ENCODE results near the gene CEP78. TPM values are rescaled to one million over a fixed set of nuclear protein-coding genes. Genes with fewer than 3 reads are reported as not detected.
A peak's percentile ranks its signal among the peaks of the same experiment; 100 is the strongest.

Gene CEP78
- total RNA-seq, 2 donors from 2014 or later, result 39.8 to 56.4 TPM

- Mint-ChIP-seq H3K27me3 (peaks cover 0 to 5% of the 10 kb centered on the region in 2 donors), H3K36me3 (peaks cover 6% of the 10 kb centered on the region), H3K4me3 (peak overlapping the region; percentile 88), H3K4me1 (ENCODE audit: low read depth in 2 of 2) (peaks cover 24% of the 10 kb centered on the region in 2 donors), H3K9me3 (no peaks in the 10 kb centered on the region), H3K27ac (peak overlapping the region; percentile 92 to 93)
- no peak for ATAC-seq
- no peak for DNase-seq (ENCODE audit: low spot score)
These were observed 60.5 kb downstream of the CEP78 start for GRCh38 chr9:78296201-78296892.

DNA sequence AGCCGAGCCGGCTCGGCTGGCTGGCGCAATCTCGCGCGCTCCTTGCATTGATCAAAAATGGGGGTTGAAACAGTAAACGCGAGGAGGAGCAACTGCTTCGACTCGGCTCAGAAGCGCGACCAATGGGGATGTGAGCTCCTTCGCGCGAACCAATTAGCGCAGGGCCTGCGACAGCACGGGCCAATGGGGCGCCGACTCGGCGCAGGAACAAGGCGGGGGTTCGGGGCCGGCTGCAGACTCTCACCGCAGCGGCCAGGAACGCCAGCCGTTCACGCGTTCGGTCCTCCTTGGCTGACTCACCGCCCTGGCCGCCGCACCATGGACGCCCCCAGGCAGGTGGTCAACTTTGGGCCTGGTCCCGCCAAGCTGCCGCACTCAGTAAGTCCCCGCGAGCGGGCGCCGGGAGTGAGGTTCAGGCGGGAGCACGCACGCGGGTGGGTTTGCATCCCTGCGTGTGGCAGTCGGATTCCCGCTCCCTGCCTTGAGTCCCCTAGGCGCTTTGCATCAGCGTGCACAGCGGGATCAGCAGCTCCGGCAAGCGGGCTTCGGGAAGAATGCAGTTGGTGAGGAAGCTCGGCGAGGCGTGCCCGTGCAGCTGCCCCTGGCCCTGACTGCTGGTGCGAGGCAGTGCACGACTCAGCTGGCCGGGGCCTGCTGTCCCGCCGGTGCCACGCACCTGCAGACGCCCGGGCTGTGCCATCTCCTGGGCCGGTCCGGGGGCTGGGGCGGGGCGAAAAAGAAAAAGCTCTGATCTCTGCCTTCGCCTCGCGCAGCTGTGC lies 61.2 kb downstream of the CEP78 start, which contains the start of gene PSAT1:
Gene PSAT1 (plus strand): TSS at position 233 of the 779 bp plus-strand sequence. CDS start 86 bp downstream, at position 319.
- DNase-seq (ENCODE audit: low spot score) (peak; percentile 94), ATAC-seq (peak; percentile 99)
- Mint-ChIP-seq H3K36me3 (peaks cover 6% of the 10 kb centered on the region), H3K9me3 (no peaks in the 10 kb centered on the region), H3K4me3 (peak within 1 kb of the TSS; percentile 88), H3K4me1 (ENCODE audit: low read depth in 2 of 2) (peaks cover 24% of the 10 kb centered on the region in 2 donors), H3K27me3 (peaks cover 0 to 5% of the 10 kb centered on the region in 2 donors), H3K27ac (peak within 1 kb of the TSS; percentile 92 to 93)

DNA sequence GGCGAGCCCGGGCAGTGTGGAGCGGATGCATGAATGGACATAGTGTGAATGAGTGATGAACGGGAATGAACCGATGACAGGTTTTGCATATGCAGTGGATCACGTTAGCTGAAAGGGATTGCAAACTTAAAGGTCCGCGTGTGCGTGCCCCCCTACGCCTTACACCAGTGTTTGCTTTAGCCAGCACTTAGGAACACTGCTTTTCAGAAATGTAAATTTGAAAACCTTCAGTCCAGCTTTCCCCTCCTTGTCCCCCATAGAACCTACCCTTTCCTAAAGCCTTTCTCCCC lies 61.7 kb downstream of the CEP78 start:
- ATAC-seq (peak in 1 of 2 donors; percentile 69), DNase-seq (ENCODE audit: low spot score) (no peak)
- Mint-ChIP-seq H3K36me3 (peaks cover 6% of the 10 kb centered on the region), H3K27ac (peak overlapping the region; percentile 92 to 93), H3K4me3 (peak overlapping the region; percentile 88), H3K9me3 (no peaks in the 10 kb centered on the region), H3K27me3 (peaks cover 0 to 5% of the 10 kb centered on the region in 2 donors), H3K4me1 (ENCODE audit: low read depth in 2 of 2) (peaks cover 23 to 24% of the 10 kb centered on the region in 2 donors)

GRCh38 chr9:78298046-78298765 lies 62.3 kb downstream of the CEP78 start:
- H3K36me3 Mint-ChIP-seq, result peaks cover 6% of the 10 kb centered on the region
- H3K9me3 Mint-ChIP-seq, result no peaks in the 10 kb centered on the region
- H3K4me1 Mint-ChIP-seq (ENCODE audit: low read depth in 2 of 2), result peaks cover 21 to 24% of the 10 kb centered on the region in 2 donors
- H3K4me3 Mint-ChIP-seq, result peak overlapping the region; percentile 88
- no peak for DNase-seq (ENCODE audit: low spot score)
- no peak for ATAC-seq
- H3K27me3 Mint-ChIP-seq, result peaks cover 0 to 5% of the 10 kb centered on the region in 2 donors
- peak overlapping the region; percentile 92 to 93 for H3K27ac Mint-ChIP-seq

- ATAC-seq (no peak), DNase-seq (ENCODE audit: low spot score) (no peak)
- no peak overlapping the region for H3K4me3 Mint-ChIP-seq
- peaks cover 12% of the 10 kb centered on the region for H3K36me3 Mint-ChIP-seq
- H3K4me1 Mint-ChIP-seq (ENCODE audit: low read depth in 2 of 2), result peaks cover 21 to 24% of the 10 kb centered on the region in 2 donors
- no peak overlapping the region for H3K27ac Mint-ChIP-seq
- no peaks in the 10 kb centered on the region for H3K9me3 Mint-ChIP-seq
- H3K27me3 Mint-ChIP-seq, result peaks cover 0 to 5% of the 10 kb centered on the region in 2 donors
These were observed 64.3 kb downstream of the CEP78 start for GRCh38 chr9:78300209-78300608.

DNA sequence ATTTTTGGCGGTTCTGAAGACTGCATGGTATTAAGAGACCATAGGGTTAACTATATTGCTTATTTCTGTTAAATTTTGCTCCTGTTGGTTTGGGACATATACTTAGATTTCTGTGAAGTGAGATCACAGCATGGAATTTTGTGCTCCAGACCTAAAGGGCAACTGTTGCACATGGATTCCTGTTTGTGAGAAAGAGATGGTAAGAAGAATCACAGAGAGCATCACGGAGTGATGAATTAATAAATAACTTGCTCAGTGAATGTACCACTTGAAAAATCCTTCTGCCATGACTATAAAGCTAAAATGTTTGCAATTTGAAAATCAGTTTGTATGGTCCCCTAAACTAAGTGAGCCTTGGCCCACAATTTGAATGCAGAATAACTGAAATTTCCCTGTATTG lies 65.6 kb downstream of the CEP78 start:
- H3K27ac Mint-ChIP-seq, result no peak overlapping the region
- DNase-seq (ENCODE audit: low spot score) (no peak), ATAC-seq (no peak)
- peaks cover 17% of the 10 kb centered on the region for H3K36me3 Mint-ChIP-seq
- H3K27me3 Mint-ChIP-seq, result peaks cover 0 to 5% of the 10 kb centered on the region in 2 donors
- peaks cover 16 to 17% of the 10 kb centered on the region in 2 donors for H3K4me1 Mint-ChIP-seq (ENCODE audit: low read depth in 2 of 2)
- H3K4me3 Mint-ChIP-seq, result no peak overlapping the region
- H3K9me3 Mint-ChIP-seq, result no peaks in the 10 kb centered on the region

DNA sequence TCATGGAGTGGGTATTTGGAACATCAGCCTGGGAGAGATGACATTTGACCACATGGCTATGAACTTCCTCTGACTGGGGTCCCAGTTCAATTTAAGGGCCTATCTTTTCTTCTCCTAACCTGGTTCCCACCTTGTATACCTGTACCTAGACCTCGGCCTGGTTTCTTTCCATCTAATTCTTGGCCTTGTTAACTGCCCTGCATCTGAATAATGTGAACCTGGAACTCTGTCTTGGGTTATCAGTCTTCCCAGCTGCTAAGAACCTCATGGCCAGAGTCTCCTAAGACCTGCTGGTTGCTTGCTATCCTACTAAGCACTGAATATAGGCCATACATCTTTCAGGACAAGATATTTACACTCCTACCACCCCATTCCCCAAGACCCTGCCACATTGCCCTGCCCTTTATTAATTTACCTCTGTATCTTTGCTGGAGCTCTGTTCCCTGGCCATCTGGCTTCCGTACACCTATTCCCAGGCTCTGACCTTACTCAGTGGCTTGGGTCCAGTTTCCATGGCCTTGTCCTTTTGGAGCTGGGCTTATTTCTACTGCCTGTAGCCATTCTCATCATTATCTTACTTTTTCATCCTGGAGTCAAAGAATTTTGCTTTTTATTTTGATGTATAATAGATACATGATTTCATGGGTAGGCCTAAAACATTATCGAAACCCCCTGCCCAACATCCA lies 67.6 kb downstream of the CEP78 start:
- H3K27ac Mint-ChIP-seq, result no peak overlapping the region
- DNase-seq (ENCODE audit: low spot score) (no peak), ATAC-seq (no peak)
- no peaks in the 10 kb centered on the region for H3K9me3 Mint-ChIP-seq
- peaks cover 17% of the 10 kb centered on the region for H3K36me3 Mint-ChIP-seq
- no peak overlapping the region for H3K4me3 Mint-ChIP-seq
- H3K4me1 Mint-ChIP-seq (ENCODE audit: low read depth in 2 of 2), result no peaks in the 10 kb centered on the region
- H3K27me3 Mint-ChIP-seq, result peaks cover 0 to 5% of the 10 kb centered on the region in 2 donors

DNA sequence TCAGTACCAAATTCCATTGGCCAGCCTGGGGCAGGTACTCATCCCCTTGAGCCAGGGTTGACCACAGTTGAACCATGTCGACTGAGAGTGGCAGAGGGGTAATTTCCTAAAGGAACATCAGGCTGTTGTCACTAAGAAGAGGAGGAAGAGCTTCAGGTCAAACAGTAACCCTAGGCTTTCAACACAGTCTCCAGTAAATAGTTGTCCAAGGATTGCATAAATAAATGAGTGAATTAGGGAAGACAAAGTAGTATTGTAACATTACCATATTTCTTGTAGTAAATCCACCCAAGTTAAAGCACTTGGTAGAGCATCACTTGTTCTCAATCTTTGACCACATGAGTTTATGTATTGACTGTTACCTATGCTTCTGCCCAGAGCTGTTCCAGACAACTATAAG lies 68.5 kb downstream of the CEP78 start:
- H3K4me3 Mint-ChIP-seq, result no peak overlapping the region
- H3K9me3 Mint-ChIP-seq, result no peaks in the 10 kb centered on the region
- peaks cover 0 to 2% of the 10 kb centered on the region in 2 donors for H3K27me3 Mint-ChIP-seq
- peaks cover 22% of the 10 kb centered on the region for H3K36me3 Mint-ChIP-seq
- H3K27ac Mint-ChIP-seq, result no peak overlapping the region
- ATAC-seq, result no peak
- H3K4me1 Mint-ChIP-seq (ENCODE audit: low read depth in 2 of 2), result no peaks in the 10 kb centered on the region
- no peak for DNase-seq (ENCODE audit: low spot score)

DNA sequence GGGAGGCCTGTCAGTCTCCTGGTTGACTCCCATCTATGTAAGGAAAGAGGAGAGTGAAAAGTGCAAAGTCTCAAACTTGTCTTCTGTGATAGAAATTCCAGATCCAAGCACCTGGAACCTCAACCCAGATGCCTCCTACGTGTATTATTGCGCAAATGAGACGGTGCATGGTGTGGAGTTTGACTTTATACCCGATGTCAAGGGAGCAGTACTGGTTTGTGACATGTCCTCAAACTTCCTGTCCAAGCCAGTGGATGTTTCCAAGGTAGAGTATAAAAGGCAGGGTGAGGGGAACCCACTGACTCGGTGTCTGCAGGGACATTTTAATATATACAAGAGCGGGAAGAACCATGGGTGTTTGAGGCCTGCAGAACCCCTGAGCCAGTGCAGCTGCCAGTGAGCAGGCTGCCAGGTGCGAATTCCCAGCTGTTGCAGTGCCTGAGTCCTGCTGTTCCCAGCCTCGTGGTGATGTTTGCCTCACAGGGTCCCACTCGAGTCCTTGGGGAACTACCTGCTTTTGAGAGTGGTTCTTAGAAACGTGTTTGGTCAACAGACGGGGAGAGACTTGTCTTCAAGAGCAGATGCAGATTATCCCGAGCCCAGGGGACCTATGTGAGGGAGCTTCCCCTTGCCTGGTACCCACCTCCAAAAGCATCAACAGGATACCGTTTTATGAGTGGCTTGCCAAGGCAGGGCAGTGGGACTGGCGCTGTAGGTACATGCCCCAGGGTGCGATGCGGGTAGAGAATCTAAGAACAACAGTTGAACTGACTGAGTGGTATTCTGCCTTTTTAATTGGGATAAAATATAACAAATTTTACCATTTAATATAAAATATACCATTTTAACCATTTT lies 70.6 kb downstream of the CEP78 start:
- no peak for DNase-seq (ENCODE audit: low spot score)
- no peak overlapping the region for H3K27ac Mint-ChIP-seq
- ATAC-seq, result no peak
- no peaks in the 10 kb centered on the region for H3K9me3 Mint-ChIP-seq
- H3K27me3 Mint-ChIP-seq, result no peaks in the 10 kb centered on the region
- no peak overlapping the region for H3K4me3 Mint-ChIP-seq
- H3K4me1 Mint-ChIP-seq (ENCODE audit: low read depth in 2 of 2), result peaks cover 0 to 5% of the 10 kb centered on the region in 2 donors
- H3K36me3 Mint-ChIP-seq, result peaks cover 22% of the 10 kb centered on the region

DNA sequence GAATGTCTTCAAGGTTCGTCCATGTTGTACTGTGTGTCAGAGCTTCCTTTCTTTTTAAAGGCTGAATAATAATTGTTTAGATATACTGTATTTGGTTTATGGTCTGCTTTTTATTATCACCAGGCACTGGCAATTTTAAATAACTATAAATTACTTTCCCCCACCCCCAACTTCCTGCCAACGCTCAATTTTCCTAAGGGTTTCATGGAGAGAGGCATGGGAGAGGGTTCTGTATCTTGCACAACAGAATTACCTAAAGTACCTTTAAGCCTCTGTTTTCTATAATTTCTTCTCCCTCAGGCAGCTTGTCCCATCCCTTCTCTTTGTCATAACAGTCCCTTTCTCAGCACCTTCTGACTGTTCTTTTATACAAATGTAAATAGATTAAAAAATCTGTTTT lies 71.5 kb downstream of the CEP78 start:
- DNase-seq (ENCODE audit: low spot score) (no peak), ATAC-seq (no peak)
- no peak overlapping the region for H3K4me3 Mint-ChIP-seq
- peaks cover 0 to 5% of the 10 kb centered on the region in 2 donors for H3K4me1 Mint-ChIP-seq (ENCODE audit: low read depth in 2 of 2)
- peaks cover 22% of the 10 kb centered on the region for H3K36me3 Mint-ChIP-seq
- no peaks in the 10 kb centered on the region for H3K9me3 Mint-ChIP-seq
- no peaks in the 10 kb centered on the region for H3K27me3 Mint-ChIP-seq
- H3K27ac Mint-ChIP-seq, result no peak overlapping the region

- Mint-ChIP-seq H3K4me3 (no peak overlapping the region), H3K4me1 (ENCODE audit: low read depth in 2 of 2) (peaks cover 0 to 5% of the 10 kb centered on the region in 2 donors), H3K9me3 (no peaks in the 10 kb centered on the region), H3K27me3 (no peaks in the 10 kb centered on the region), H3K36me3 (peaks cover 22% of the 10 kb centered on the region), H3K27ac (no peak overlapping the region)
- DNase-seq (ENCODE audit: low spot score) (no peak), ATAC-seq (no peak)
These were observed 73.2 kb downstream of the CEP78 start for GRCh38 chr9:78309066-78309465.

- peak; percentile 21 to 31 for ATAC-seq
- H3K4me3 Mint-ChIP-seq, result no peak overlapping the region
- H3K9me3 Mint-ChIP-seq, result no peaks in the 10 kb centered on the region
- no peak for DNase-seq (ENCODE audit: low spot score)
- peaks cover 11% of the 10 kb centered on the region for H3K36me3 Mint-ChIP-seq
- peaks cover 0 to 8% of the 10 kb centered on the region in 2 donors for H3K4me1 Mint-ChIP-seq (ENCODE audit: low read depth in 2 of 2)
- no peak overlapping the region for H3K27ac Mint-ChIP-seq
- H3K27me3 Mint-ChIP-seq, result no peaks in the 10 kb centered on the region
These were observed 75.2 kb downstream of the CEP78 start for GRCh38 chr9:78311075-78311474.
